ENCODE results near the gene PPIL4.
"Not testable (repeated sequence)": the region's sequence is repeated elsewhere in the genome, so short reads cannot be mapped to it uniquely, and the experiment has no call there.

DNA sequence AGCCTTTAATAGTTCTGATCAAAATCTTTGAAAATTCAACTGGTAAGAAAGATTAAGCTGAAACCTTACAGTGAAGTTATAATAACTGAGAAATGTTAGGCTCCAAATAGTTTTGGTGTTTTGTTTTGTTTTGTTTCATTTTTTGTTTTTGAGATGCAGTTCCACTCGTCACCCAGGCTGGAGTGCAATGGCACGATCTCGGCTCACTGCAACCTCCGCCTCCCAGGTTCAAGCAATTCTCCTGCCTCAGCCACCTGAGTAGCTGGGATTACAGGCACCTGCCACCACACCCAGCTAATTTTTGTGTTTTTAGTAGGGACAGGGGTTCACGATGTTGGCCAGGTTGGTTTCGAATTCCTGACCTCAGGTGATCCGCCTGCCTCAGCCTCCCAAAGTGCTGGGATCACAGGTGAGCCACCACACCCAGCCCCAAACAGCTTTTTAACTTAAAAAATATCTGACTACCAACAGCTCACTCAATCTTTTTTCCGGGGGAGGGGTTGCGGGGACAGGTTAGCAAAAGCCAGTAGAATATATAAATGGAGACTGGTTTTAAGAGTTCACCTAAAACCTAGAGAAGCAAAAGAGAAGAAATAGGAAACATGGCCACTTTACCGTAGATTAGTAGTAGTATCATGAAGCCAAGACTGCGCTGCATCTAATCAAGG lies 50.4 kb downstream of the PPIL4 start:
- TF ChIP-seq, protein P1, sequence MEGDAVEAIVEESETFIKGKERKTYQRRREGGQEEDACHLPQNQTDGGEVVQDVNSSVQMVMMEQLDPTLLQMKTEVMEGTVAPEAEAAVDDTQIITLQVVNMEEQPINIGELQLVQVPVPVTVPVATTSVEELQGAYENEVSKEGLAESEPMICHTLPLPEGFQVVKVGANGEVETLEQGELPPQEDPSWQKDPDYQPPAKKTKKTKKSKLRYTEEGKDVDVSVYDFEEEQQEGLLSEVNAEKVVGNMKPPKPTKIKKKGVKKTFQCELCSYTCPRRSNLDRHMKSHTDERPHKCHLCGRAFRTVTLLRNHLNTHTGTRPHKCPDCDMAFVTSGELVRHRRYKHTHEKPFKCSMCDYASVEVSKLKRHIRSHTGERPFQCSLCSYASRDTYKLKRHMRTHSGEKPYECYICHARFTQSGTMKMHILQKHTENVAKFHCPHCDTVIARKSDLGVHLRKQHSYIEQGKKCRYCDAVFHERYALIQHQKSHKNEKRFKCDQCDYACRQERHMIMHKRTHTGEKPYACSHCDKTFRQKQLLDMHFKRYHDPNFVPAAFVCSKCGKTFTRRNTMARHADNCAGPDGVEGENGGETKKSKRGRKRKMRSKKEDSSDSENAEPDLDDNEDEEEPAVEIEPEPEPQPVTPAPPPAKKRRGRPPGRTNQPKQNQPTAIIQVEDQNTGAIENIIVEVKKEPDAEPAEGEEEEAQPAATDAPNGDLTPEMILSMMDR (conservative IDR thresholded peaks at IDR 0.05; ENCODE audit: low read length): not testable (repeated sequence)
- not testable (repeated sequence) for TF ChIP-seq EZH2phosphoT487 (IDR thresholded peaks at IDR 0.05; ENCODE audit: borderline replicate concordance, low read depth, low read length)

Data from OCI-LY7 (cell line).